ENCODE results near the gene FNBP1L.
A peak's percentile ranks its signal among the peaks of the same experiment; 100 is the strongest.

FNBP1L gene

DNA sequence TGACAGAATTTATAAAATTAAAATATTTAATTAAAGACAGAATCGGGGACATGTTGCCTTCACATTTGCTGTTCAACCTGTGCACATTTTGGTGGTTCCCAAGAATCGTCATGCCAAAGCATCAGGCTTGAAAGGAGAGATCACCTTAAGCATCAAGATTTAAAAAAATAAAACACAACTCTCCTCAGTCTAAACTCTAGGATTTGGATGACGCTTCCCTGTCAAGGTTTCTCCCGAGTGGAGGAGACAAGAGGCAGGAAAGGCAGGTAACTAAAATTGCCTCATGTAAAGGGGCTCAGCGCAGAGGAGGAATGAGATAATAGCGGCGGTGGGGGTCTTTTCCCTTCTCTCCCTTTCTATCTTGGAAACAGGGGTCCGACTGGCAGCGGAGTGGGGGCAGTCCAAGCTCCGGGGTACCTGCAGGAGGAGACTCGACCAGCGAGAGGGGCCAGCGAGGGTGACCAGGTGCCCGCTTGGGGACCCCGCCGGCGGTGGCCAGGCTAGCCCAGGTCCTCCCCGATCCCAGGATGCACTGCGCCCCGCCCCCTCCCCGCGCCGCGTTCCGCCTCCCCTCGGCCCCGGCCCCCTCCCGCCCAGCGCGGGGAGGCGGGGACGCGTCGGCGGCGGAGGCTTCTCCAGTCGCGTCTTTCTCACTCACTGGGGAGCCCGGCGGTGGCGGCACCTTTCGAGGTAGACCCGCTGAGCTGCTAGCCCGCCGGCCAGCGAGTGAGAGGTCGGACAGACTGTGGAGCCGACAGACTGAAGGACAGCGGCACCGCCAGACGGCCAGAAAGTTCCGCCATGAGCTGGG is at the start of gene FNBP1L:
Gene FNBP1L (plus strand): TSS at position 638 of the 811 bp plus-strand sequence. CDS start 164 bp downstream, at position 802.
- DNase-seq (ENCODE audit: low spot score): peak; percentile 84

DNA sequence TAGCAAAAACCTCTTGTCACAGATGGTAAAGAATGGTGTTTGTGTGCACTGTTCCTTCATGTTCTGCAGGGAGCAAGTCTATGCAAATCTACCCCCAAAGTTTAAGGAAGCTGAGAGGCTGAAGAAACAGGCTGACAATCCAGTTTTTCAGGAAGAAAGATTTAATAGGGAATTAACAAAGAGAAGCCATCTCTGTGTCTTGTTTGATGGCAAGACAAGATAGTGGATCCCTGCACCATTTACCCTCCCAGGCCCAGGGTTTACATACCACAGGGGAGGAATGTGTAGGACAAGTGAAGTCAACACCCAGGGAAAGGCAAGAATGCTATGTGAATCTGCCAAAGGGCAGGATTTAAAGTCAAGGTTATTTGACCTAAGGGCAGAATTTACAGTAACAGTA is 48.1 kb upstream of the FNBP1L start:
- no peak for DNase-seq (ENCODE audit: low spot score)

DNA sequence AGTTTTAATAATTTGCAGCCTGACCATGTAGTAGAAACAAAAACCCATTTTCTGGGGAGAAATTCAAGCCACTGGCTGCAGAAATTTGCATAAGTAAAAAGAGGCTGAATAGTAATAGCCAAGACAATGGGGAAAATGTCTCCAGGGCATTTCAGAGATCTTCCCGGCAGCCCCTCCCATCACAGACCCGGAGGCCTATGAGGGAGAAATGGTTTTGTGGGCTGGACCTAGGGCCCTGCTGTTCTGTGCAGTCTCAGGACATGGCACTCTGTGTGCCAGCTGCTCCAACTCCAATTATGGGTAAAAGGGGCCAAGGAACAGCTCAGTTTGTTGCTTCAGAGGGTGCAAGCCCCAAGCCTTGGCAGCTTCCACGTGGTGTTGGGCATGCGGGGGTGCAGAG is 39.7 kb upstream of the FNBP1L start:
- DNase-seq (ENCODE audit: low spot score): no peak

DNA sequence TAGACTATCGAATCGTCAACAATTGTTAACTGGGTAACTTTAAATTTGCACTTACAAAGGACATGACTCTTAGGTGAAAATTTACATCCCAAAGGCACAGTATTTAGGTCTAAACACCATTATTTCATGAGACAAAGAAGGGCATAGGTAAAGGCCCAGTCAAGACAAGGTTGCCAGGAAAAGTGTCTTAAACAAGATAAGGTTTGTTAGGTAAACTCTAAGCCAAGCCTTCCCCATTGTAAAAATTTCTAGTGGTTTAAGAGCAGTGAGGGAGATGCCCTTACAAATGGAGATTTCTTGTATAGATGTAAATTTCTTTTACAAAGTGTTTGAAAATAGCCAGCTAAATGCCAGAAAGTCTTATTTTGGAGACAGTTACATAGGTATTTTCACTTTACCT is 36.9 kb upstream of the FNBP1L start:
- DNase-seq (ENCODE audit: low spot score): no peak

DNA sequence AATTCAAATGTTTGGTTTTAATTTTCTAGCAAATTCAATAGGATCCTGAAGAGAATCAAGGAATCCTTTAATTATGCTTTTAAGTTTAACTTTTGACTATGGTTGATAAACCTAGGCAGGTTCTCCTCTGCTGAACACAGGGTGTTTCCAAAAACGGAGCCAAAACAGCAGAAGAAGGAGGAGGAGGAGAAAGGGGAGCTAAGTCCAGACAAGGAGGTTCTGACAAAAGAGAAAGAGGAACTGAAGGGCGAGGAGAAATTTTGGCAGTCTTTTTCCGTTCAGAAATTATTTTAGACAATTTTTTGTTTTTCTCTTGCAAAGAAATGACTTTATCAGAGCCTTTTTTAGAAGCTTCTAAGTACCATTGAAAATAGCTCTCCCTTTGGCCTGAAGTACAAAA is 33.2 kb upstream of the FNBP1L start:
- DNase-seq (ENCODE audit: low spot score): no peak

DNA sequence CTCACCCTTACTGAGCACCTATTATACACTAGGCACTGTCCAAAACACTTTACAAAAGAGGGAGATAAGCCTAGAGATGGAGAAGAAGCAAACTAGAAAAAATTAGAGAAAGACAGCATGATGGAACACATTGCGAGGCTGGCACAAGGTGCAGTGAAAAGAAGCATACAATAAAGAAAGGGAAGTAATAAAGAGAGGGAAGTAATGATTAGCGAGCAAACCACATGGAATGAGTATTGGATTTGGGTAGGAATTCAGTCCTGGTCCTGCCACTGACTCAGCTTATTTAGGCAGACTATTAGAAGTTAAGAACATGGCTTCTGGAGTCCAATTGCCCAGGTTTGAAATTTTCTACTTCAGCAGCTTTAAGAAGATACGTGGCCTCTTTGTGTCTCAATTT is 32.6 kb upstream of the FNBP1L start:
- no peak for DNase-seq (ENCODE audit: low spot score)

DNA sequence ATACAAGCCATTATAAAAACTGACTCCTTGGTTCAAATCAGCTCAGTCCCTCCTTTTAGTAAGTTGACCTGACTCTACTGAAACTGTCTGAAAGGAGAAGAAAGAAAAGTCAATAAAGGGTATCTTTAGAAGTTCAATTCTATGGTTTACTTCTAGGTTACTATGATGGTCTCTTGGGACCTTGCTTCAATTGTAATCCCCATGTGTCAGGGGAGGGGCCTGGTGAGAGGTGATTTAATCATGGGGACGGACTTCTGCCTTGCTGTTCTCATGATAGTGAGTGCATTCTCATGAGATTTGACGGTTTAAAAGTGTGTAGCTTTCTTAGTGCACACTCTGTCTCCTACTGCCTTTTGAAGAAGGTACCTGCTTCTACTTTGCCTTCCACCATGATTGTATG is 31.7 kb upstream of the FNBP1L start:
- no peak for DNase-seq (ENCODE audit: low spot score)

DNA sequence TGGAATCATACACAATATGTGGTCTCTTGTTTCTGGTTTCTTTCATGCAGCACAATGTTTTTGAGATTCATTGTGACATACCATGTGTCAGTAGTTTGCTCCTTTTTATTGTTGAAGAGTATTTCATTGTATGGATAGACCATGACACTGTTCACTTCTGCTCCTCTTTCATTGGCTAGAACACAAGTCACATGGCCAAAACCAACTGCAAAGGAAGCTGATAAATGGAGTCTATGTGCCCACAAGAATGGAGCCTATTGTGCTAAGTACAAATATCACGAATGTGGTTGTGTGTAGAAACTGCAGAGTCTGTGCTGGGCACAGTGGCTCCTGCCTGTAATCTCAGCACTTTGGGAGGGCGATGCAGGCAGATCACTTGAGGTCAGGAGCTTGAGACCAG is 28.6 kb upstream of the FNBP1L start:
- no peak for DNase-seq (ENCODE audit: low spot score)

DNA sequence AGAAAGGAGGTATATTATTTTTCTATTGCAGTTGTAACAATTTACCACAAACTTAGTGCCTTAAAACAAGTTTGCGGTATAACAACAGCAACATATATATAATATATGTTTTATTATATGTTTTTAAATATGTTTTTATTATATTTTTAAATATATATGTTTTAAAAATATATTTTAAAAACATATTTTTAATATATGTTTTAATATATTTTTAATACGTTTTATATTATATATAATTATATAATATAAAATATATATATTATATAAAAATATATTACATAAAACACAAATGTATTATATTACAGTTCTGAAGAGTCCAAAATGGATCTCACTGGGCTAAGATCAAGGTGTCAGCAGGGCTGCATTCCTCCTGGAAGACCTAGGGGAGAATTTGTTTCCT is 27.5 kb upstream of the FNBP1L start:
- DNase-seq (ENCODE audit: low spot score): no peak

DNA sequence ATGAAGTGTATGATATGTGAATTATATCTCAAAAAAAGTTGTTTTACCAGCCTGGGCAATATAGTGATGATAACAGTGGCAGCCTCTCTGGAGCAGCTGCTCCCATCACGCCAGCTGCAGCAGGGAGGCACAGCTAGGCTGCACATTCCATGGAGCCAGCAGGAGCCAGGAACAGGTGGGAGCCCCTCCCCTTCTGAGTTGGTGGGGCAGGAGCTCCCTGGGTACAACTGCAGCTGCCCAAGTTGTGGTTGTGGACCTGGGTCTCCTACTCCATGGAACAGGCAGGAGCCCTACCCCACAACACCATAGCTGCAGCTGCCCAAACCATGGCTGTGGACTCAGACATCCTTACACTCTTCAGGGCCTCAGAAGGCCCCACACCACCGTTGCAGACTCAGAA is 21.7 kb upstream of the FNBP1L start:
- no peak for DNase-seq (ENCODE audit: low spot score)

DNA sequence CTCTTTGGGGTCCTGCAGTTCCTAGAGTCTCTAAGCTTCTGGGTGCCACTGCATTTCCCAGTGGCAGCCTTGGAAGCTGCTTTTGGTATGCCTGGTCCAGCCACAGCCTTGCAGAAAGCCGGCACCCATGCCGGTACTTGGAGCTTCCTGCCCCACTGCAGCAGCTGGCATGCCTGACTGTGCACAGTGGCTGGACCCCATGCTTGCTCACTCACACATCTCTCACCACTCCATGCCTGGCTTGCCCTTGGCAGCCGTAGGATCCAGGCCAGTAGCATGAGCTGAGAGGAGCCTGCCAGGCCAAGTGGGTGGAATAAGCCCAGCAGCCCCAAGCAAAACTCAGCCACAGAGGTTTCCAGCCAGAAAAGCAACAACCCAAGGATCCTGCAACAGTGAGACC is 20.3 kb upstream of the FNBP1L start:
- no peak for DNase-seq (ENCODE audit: low spot score)

DNA sequence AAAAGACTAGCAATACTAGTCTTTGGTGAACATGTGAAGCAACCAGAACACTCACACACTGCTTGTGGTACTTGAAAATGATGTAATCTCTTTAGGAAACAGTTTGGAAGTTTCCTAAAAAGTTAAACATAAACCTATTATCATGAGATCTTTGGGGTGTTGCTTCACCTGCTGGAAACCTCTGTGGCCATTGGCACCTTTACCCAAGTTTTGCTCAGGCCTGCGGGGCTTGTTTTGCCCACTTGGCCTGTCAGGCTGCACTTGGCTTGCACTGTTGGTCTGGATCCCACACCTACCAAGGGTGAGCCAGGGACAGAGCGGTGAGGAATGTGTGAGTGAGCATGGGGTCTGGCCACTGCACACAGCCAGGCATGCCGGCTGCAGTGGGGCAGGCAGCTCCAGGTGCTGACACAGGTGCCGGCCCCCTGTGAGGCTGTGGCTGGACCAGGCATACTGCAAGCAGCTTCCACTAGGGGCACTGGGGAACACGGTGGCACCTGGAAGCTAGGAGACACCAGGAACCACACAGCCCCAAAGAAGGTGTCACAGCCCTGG is 14.4 kb upstream of the FNBP1L start:
- DNase-seq (ENCODE audit: low spot score): no peak

DNA sequence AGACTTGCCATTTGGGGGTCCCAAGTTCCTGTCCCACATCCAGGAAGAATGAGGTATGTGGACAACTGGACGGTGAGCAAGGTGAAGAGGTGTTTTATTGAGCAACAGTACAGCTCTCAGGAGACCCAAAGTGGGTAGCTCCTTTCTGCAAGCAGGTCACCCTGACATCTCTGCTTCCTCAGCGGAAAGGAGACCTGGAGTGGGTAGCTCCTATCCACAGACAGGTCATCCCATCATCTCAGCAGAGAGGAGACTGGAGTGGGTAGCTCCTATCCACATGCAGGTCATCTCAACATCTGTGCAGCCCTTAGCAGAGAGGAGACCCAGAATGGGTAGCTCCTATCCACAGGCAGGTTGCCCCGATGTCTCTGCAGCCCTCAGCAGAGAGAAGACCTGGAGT is 13.8 kb upstream of the FNBP1L start:
- no peak for DNase-seq (ENCODE audit: low spot score)

DNA sequence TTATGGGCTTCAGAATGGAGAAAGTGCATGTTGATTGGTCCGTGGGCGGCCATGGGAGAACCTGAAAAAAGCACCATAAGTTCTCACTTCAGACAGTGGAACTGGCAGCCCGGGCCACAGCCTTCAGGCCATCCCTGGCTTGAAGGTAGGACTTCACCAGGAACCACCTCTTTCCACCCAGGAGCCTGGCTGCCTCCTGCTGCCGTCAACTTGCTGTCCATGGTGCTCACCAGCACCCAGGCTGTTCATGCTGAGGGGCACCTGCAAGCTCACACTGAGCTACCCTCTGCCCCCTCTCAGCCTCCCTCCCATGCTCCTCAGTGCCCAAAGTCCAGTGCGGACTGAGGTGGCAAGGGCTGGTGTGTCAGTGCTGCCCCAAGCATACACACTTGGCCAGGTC is 12.9 kb upstream of the FNBP1L start:
- no peak for DNase-seq (ENCODE audit: low spot score)

DNA sequence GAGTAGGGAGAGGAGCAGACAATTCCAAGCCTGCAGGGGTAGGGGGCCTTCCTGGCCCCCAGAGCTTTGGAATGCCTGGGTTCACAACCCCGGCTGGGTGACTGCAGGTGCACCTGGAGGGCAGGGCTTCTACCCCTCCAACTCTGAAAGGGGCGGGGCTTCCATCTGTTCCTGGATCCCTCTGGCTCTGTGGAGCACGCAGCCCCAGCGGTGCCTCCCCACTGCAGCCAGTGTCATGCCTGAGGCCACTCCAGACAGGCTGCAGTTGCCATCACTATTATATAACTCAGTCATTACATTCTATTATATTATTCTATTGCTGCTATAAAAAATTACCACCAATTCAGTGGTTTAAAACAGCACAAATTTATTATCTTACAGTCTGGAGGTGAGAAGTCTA is 12.5 kb upstream of the FNBP1L start:
- DNase-seq (ENCODE audit: low spot score): no peak

DNA sequence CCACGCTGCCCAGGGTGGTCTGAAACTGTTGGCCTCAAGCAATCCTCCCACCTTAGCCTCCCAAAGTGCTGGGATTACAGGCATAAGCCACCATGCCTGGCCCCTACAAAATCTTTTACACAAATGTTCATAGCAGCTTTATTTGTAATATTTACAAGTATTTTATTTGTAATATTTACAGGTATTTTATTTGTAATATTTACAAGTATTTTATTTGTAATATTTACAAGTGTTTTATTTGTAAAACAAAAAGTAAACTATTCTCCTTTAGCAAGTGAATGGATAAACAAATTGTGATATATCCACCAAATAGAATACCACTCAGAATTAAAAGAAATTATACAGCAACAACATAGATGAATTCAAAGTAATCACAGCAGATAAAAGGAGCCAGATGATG is 11.4 kb upstream of the FNBP1L start:
- no peak for DNase-seq (ENCODE audit: low spot score)

DNA sequence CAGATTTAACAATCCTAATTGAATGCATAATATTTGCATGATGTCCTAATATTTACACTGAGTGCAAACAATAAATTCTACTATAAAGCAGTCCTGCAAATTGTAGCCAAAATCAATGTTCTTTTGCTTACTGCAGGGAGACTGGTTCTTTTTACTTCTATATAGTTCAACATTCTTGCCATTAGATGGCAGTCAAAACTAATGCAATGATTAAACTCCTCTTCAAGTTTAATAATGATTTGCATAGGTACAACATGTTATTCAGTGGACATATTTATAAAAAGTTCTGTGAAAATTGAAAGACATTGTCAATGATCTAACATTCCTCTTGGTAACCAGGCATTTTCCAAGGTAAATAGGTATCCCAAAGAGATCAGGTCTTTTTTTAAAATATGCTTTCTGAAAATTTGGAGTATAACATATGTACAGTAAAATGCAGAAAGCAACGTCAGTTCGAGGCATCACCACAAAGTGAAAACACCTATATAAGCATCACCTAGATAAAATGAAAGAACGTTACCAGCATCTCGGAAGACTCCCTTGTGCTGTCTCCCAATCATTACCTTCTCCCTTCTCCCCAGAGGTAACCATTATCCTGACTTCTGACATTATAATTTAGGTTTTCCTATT is 9.8 kb upstream of the FNBP1L start:
- peak; percentile 55 for DNase-seq (ENCODE audit: low spot score)

DNA sequence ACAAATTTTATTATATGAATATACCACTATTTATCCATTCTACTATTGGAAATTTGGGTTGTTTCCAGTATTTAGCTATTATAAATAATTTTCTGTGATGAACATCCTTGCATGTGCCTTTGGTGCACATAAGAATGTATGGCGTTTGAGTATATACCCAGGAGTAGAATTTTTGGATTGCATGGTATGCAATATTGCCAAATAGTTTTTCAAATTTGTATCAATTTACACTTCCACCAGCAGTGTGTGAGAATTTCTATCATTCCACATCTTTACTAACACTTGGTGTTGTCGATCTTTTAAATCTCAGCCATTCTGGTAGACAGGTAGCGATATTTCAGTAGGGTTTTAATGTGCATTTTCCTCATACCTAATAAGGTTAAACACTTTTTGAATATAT is 9.2 kb upstream of the FNBP1L start:
- no peak for DNase-seq (ENCODE audit: low spot score)

DNA sequence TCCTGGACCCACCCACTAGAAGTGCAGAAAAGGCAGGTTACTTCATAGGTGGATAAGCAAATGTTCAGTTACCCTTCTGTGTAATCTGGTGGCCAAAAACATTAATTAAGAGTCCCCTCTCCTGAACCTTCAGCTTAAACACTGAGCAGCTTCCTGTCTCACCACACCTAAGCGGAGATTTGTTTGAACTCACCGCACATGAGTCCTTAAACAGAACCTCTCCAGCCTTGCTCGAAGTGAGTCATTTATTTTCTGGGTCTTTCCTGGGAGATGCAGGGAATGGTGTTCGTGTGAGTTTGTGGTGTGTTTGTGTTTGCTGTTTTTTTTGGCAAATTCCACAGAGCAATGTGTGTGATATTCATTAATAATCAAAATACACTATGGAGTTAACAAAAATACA is 7.6 kb upstream of the FNBP1L start:
- no peak for DNase-seq (ENCODE audit: low spot score)

DNA sequence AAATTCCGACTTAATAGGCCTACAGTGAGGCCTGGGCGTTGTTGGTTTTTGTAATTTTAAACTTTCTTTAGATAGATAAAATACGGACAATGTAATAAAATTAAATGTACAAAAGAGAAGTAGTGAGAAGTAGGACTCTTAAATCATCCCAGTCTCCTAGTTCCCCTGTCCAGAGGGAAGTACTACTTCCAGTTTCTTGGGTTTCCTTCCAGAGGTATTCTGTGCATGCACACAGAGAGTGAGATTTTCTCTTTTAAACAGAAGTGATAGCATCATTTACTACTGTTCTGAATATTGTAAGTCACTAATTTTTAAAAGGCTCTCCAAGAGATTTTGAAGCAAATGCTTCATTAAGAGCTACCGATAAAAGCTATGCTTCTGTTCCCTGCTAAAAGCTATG is 7.2 kb upstream of the FNBP1L start:
- no peak for DNase-seq (ENCODE audit: low spot score)

DNA sequence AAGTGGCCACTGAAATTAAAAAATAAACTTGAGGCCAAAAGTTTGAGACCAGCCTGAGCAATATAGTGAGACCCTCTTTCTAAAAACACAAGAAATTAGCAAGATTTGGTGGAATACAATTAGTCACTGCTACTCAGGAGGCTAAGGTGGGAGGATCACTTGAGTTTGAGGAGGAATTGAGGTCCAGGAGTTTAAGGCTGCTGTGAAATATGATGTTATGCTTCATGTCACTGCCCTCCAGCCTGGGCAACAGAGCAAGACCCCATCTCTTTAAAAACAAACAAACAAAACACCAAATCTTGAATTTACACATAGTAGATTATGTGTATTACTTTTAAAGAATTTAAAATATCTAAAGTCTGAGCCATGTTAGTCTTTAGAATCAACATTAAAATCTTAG is 6.3 kb upstream of the FNBP1L start:
- DNase-seq (ENCODE audit: low spot score): no peak

DNA sequence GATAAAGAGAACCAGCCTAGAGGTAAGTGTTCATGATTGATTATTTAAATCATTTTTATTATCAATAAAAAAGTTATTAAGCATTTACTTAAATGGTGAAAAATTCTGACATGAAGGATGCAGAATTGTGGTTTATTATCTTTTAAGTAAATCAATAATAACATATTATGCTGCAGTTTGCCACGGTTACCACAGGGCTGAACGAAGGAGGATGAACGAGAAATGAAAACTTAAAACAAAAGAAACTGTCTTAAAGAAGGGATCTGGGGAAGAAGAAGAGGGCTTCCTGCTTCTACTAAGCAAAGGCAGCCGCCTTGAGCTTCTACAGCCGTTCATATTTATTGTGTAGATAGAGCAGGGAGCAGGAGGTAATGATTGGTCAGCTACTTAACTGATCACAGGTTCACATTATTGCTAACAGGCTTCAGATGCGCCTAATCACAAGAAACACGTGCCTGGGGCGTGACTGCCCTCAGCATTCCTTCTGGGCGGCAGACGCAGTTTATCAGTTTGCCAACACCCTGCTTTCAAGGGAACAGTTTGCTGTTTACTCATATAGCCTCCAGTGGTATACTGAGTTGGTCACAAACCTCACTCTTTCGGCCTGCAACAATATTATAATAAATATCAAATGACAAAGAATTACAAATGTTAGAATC is 5.8 kb upstream of the FNBP1L start:
- DNase-seq (ENCODE audit: low spot score): no peak

DNA sequence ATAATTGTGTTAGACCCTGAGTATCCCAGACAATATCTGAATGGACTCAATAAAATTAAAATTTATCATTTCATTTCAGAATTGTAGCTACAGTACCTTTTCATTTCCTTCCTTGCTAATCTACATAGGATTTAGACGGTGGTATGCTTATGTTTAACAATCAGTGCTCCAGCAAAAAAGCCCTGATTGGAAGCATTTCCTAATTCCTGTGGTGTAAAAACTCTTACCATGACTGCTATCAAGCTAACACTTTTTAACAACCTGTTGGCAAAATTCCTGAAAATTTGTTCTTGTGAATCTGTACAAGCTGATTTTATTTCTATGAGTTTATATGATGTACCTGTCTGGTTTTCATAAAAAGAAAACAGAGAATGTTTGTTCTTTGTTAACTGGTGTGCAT is 5.2 kb upstream of the FNBP1L start:
- DNase-seq (ENCODE audit: low spot score): no peak

Data from HuH-7 (cell line).